ENCODE measurements around the gene ITGA5.

Gene ITGA5

GRCh38 chr12:54373649-54374561, 45.2 kb downstream of the ITGA5 start:
- H3K4me3 ChIP-seq (ENCODE audit: low read depth, low read length), result no peak overlapping the region

- no peak overlapping the region for H3K4me3 ChIP-seq (ENCODE audit: low read depth, low read length)
These were observed 46.8 kb downstream of the ITGA5 start for GRCh38 chr12:54372113-54372806.

DNA sequence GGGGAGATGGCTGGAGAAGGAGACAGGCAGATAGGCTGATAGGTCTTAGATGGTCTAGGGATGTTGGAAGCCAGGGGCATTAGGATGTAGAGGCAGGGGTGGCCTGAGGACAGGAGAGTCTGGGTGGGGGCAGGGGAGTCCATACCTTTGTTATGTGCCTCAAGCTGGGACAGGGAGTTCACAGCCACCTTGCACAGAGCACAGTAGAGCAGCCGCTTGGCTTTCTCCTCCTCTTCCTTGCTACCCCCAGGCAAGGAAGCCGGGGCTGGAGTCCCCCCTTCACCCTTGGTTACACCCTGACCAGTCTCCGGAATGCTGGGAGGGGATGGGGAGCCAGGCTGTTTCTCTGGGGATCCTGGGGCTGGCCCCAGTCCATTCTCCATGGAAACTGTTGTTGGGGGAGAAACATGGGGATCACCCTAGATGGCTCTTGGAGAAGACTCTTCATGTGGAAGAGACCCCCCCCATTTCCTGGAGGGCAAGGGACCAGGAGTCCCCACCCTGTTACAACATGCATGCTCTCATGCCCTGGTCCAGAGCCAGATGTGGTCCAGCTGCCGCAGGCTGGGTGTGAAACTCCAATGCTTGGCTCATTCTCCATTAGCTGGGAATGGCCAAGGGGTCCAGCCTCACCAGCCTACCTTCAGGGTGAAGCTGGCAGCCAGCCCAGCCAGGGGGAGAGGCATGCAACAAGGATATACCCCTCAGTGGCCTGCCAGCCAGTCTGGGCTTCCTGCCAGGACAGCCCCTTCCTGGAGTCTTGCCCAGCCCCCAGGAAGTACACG, 47.5 kb downstream of the ITGA5 start:
- no peak overlapping the region for H3K4me3 ChIP-seq (ENCODE audit: low read depth, low read length)

DNA sequence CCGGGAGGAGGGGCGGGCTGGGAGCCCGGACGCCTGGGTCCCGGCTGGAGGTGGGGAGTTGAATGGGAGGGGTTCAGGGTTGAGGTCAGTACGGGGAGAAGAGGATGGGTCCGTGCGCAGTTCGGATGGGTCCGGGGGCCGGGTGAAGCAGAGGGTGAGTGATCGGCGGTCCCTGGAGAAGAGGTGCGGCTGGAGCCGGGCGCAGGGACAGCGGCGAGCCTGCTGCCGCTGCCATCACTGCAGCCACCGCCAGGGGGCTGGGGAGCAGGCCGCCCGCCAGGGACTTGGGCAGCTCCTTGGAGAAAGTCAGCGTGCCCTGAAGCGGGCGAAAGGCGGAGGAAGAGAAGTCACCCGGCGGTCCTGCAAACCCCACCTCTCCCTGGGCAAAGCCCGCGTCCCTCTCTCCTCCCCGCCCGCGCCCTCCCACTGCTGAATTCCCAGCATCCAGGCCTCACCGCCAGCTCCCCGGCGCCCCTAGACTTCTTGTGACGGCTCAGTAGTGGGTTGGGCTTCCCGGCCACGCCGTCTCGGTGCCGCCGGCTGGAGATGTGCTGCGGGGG, 48.8 kb downstream of the ITGA5 start:
- H3K4me3 ChIP-seq (ENCODE audit: low read depth, low read length), result peak overlapping the region; percentile 6

DNA sequence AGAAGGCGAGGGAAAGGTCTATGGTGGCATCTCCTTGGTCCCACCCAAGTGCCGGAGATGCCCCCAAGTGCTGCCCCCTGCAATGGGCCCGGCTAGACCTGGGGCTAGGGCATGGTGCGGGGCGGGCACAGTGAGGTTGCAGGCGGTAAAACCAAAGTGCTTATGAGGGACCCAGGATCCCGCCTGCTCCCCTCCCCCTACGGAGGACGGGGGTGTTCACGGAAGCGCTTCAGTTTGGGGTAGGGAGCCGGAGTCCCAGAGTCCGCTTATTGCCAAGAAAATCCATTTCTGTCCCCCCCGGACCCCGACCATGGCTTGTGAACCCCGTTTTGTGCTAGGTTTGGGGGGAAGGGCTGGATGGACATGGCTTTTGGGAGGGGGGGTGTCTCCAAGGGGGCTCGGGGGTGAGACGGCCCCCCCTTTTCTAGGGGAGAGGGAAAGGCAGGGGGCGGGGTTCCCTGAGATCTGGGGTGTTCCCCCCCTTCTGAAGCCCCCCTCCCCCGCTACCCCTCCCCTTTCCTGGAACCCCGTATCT, 49.4 kb downstream of the ITGA5 start:
- no peak overlapping the region for H3K4me3 ChIP-seq (ENCODE audit: low read depth, low read length)

DNA sequence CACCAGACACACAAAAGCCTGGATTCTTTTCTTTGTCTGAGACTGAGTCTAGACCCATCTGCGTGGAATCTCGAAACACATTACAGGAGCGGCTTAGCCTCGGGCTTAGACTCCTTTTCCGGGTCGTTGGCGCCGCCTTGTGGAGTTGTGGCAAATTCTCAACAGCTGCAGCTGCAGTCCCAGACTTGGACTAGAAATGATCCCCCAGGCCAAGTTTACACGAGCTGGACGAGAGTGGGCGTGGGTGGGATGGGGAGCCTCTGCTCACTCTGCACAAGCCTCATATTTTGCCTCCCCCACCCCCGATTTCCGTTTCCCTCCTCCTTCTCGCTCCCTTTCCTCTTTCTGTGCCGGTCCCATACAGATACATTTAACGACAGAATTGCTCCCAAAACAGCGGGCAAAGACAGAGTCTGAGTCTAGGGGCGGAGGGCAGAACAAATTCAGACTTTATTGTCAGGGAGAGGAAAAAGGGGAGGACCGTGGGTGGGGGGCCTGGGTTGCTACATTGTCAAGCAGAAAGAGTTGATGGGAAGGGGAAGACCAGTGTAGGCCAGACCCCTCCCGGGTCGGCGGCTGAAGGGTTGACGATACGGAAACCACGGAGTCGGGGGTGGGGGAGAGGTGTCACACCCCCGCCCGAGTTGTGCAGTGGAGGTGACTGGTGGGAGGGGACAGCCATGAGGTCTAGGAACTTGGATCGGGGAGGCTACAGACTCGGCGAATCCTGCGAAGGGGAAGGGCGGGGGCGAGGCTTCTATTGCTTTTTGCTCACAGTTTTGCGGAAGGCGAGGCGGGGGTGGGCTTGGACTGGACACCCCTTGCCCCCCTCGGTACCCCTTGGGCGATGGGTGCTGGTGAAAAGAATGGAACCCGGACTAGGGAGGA, 50.1 kb downstream of the ITGA5 start:
- peak overlapping the region; percentile 10 for H3K4me3 ChIP-seq (ENCODE audit: low read depth, low read length)

- H3K4me3 ChIP-seq (ENCODE audit: low read depth, low read length), result no peak overlapping the region
These were observed 50.9 kb downstream of the ITGA5 start for GRCh38 chr12:54368025-54368708.

DNA sequence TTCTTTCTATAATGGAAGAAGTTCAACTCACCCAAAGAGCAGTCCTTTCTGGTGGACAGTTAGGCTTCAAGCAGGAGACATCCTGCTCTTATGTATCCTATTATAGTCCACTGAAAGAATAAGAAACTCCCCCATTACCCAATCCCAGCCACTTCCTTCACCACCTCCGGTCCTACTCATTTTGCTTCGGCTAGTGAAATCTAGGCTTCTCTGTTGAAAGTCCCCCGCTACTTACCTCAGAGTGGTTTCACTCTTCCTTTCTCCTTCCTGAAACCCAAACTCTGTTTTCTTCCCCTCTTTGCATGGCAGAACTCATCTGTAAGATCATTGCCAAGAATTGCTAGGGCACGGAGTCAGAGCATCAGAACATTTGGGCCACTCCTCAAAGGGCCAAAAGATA, 54.7 kb downstream of the ITGA5 start, which contains the start of gene GPR84:
Gene GPR84 (minus strand): TSS at position 74 of the 400 bp plus-strand sequence. CDS start 635 bp downstream, outside the sequence.
- H3K4me3 ChIP-seq (ENCODE audit: low read depth, low read length), result no peak within 1 kb of the TSS

GRCh38 chr12:54363618-54364017, 55.4 kb downstream of the ITGA5 start:
- H3K4me3 ChIP-seq (ENCODE audit: low read depth, low read length), result no peak overlapping the region

- H3K4me3 ChIP-seq (ENCODE audit: low read depth, low read length), result no peak overlapping the region
These were observed 56.0 kb downstream of the ITGA5 start for GRCh38 chr12:54363047-54363446.

DNA sequence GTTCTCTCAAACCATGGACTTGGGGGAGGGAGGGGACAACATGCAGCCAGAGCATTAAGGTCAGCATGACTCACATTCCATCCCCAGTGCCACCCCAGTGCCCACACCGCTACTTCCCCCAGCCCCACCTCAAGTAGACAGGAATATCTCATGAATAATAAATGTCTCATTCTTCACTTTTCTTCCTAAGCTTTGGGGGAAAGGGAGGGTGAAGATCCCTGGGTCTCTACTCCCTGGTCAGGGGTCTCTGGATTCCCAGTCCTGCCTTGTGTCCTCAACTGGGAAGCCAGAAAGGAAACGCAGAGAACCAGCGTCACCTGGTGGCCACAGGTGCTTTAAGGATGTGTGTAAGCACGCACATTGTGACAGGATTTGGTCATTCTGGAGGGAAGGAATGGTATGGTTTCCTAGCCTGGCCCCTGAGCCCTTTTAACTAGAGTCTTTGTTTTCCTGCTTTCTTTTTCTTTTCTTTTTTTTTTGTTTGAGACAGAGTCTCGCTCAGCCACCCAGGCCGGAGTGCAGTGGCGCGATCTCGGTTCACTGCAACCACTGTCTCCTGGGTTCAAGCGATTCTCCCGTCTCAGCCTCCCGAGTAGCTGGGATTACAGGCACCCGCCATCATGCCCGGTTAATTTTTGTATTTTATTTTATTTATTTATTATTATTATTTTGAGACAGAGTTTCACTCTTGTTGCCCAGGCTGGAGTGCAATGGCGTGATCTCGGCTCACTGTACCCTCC, 58.2 kb downstream of the ITGA5 start:
- H3K4me3 ChIP-seq (ENCODE audit: low read depth, low read length), result no peak overlapping the region

- peak overlapping the region; percentile 52 for H3K4me3 ChIP-seq (ENCODE audit: low read depth, low read length)
These were observed 59.2 kb downstream of the ITGA5 start for GRCh38 chr12:54359762-54360351.

DNA sequence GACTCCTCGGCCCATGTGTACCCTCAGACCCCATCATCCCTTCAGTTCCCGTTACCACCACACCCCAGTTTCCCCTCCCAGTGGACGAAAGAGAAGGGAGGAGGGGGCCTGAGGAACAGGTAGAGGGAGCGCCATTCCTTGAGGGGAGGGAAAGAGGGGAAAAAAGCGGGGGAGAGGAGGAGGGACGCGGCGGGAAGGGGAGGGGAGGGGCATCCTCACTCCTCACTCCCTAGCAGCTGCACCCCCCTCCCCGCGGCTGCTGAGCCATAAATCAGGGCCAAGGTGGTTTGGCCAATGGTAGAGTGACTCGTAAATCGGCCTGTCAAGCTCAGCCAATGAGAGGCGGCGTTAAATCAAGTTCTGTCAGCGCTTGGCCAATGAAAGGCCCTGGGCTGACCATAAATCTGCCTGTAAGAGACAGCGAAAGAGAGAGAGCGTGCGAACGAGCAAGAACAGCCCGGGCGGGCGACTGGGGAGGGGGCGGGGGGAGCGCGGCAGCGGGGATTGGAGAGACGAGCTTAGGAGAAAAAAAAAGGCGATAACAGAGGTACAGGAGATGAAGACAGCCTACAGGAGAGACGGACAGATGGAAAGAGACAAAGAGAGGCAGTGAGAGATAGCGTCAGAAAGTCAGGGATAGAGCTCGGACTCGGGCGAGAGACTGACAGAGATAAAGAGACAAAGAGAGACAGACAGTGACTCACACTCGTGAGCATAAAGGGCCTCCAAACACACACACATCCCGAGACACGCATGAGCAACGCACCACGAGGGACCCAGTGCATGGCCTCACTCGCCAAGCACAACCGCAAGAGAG, 59.9 kb downstream of the ITGA5 start:
- peak overlapping the region; percentile 64 for H3K4me3 ChIP-seq (ENCODE audit: low read depth, low read length)

DNA sequence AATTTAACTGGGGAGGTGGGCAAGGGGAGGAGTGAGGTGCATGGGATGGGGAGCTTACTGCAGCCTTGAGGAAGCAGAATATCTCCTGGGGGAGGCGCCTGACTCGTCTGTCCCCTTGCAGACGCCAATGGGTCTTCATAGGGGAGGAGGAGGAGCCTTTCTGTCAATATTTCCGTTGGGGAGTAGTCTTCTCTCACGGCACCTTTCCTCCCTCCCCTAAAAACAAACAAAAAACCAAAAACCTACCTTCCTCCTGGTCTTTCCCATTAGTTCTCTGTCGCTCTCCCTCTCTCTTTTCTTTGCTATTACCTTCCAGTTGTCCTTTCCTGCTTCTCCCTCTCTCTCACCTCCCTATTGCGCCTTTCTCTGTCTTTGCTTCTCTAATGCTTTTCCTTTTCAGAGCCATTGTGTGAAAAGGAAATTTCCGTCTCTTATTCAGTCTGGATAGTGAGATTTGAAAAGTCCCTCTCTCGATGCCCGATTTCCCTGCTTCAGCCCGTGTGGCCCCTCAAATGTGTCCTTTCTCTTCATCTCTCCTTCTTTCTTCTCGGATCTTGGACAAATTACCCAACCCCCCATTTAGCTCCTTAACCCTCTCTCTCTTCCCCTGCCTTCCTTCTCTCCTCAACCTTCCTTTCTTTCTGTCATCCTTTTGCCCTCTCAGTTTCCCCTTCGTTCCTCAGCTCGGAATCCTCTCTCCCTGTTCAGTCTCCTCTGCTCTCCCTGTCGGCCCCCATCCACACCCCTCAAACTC, 60.7 kb downstream of the ITGA5 start:
- peak overlapping the region; percentile 64 for H3K4me3 ChIP-seq (ENCODE audit: low read depth, low read length)

DNA sequence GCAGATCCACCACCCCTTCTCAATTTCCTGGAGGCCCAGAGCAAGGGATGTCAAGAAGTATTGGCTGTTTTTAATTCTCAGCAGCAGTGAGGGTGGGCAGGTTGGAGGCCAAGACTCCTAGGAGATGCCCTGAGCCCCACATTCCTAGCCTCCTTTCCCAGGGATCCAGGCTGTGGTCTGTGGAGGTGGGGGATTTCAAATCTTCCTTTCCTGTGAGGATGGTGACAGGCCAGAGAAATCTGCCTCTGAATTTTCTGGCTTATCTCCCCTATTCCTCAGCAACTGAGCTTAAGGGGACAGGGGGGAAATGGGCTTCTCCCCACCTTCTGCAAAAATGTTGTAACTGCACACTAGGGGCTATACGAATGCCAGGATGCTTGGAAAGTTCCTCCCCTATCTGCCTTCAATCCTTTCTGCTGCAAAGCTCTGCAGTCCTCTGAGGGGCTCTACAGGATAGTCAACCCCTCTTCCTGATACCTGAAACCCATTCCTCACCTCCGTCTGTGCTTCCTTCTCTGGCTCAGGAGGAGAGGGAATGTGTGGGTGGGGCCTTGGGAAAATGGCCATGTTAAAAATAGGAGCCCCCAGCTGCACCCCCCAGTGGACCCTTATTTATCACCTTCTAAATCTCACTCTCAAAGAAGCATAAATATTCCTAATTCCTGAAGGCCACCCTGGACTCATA, 61.4 kb downstream of the ITGA5 start:
- H3K4me3 ChIP-seq (ENCODE audit: low read depth, low read length), result no peak overlapping the region

DNA sequence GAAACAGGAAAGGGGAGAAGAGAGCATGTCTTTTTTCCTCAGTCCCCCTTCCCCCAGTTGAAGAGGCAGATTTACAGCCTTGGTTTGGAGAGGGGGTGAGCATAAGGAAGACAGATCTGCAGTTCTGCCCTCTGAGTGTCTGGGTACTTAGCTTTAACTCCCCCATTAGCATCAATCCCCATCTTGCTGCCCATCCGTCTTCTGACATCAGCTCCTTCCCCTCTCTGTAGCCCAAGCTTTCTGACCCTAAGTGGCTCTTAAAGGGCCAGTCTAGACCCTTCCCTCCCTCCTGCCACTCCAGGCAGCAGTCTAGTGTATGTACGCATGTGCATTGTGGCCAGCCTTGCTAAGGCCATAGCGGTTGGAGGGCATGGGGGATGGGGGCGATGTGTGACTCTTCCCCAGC, 62.1 kb downstream of the ITGA5 start:
- no peak overlapping the region for H3K4me3 ChIP-seq (ENCODE audit: low read depth, low read length)

Data from iPS-11a (cell line).